Breast epithelium (tissue), 4 donors: Measurements from ENCODE around the gene CCDC144A. TPM values are rescaled to one million over a fixed set of nuclear protein-coding genes. Genes with fewer than 3 reads are reported as not detected.
"Not testable (repeated sequence)": the region's sequence is repeated elsewhere in the genome, so short reads cannot be mapped to it uniquely, and the experiment has no call there.

ENCODE experiments used
- DNase-seq, 2 donors: peaks; one replicate each; pipeline ENCODE4 v3.0.0-alpha.2; 2019; ENCODE audit warnings: low spot score in 2 of 2
- H3K27ac ChIP-seq, 2 donors: fragments of 200-600 bp; sonication (generic) in 1 of 2; one replicate each; pipeline ENCODE4 v1.5.1; 2016 to 2019; ENCODE audit warnings: mild to moderate bottlenecking in 1 of 2
- H3K27me3 ChIP-seq, 2 donors: fragments of 200-600 bp; sonication (generic) in 1 of 2; one replicate each; pipeline versions ENCODE4 v1.5.1 to v1.6.0; 2017 to 2019; ENCODE audit warnings: control low read depth in 1 of 2, mild to moderate bottlenecking in 1 of 2
- H3K36me3 ChIP-seq: fragments of 200-600 bp; one replicate; pipeline ENCODE4 v1.5.1; 2019
- H3K4me1 ChIP-seq, 2 donors: fragments of 200-600 bp; sonication (generic); one replicate each; pipeline ENCODE4 v1.5.1; 2016 to 2019; ENCODE audit warnings: control low read depth in 1 of 2
- H3K4me3 ChIP-seq, 3 donors: fragments of 200-600 bp; sonication (generic); 1 replicate in 2 of 3; 2 replicates in 1 of 3; pipeline ENCODE4 v1.5.1; 2016 to 2019; ENCODE audit warnings: mild to moderate bottlenecking in 3 of 3, moderate library complexity in 2 of 3
- H3K9me3 ChIP-seq, 2 donors: fragments of 200-600 bp; sonication (generic) in 1 of 2; one replicate each; pipeline ENCODE4 v1.5.1; 2016 to 2019; ENCODE audit warnings: control low read depth in 1 of 2
- CTCF ChIP-seq, 3 donors: fragments of 450-650 bp; IDR thresholded peaks; one replicate each; pipeline ENCODE4 v1.5.1; 2016 to 2017; ENCODE audit warnings: antibody characterized with exemption in 3 of 3, mild to moderate bottlenecking in 3 of 3, moderate library complexity in 3 of 3
- POLR2A ChIP-seq: fragments of 450-650 bp; IDR thresholded peaks from one replicate; pipeline ENCODE4 v1.6.1; 2016; ENCODE audit warnings: antibody characterized with exemption, mild to moderate bottlenecking, moderate library complexity
- POLR2AphosphoS5 ChIP-seq, 3 donors: sonication (generic); formaldehyde crosslinking; IDR thresholded peaks; one replicate each; pipeline ENCODE4 v1.6.1; 2017; ENCODE audit warnings: antibody characterized with exemption in 3 of 3
- intact Hi-C: fragments of 100-400 bp; cut with DNase I; formaldehyde crosslinking; loops from one replicate; pipeline ENCODE4 v1.15.1; 2023; ENCODE audit warnings: low total_unique reads
- total RNA-seq, 3 donors: library from RNA; depleted of rRNA; stranded (reverse); fragments of >200 nt; gene quantifications; one replicate each; pipeline ENCODE4 v1.1.0, GENCODE V29; 2016

CCDC144A gene
- total RNA-seq, 3 donors from 2014 or later, result 1.8 to 20.6 (median 3.9) TPM

GRCh38 chr17:16653367-16654041 lies 36.5 kb upstream of the CCDC144A start, which contains the start of gene ZNF624:
TSS of gene ZNF624 (minus strand) at chr17:16653850.
- Histone ChIP-seq H3K36me3 (no peaks in the 10 kb centered on the region), H3K27ac (peak within 1 kb of the TSS; percentile 91 to 92), H3K27me3 (no peaks in the 10 kb centered on the region), H3K9me3 (no peaks in the 10 kb centered on the region), H3K4me3 (peak within 1 kb of the TSS; percentile 58 to 72 (median 71)), H3K4me1 (peaks cover 0 to 7% of the 10 kb centered on the region in 2 donors)
- intact Hi-C loops, result no loop called here
- peak; percentile 94 to 96 for DNase-seq
- TF ChIP-seq POLR2A (peak; percentile 64), POLR2AphosphoS5 (IDR thresholded peaks at IDR 0.05) (peak; percentile 57 to 73 (median 69)), CTCF (IDR thresholded peaks at IDR 0.05) (peak in 1 of 3 donors; percentile 16)

- Histone ChIP-seq H3K27me3 (no peaks in the 10 kb centered on the region), H3K9me3 (no peaks in the 10 kb centered on the region), H3K4me3 (no peak overlapping the region), H3K27ac (no peak overlapping the region), H3K4me1 (no peaks in the 10 kb centered on the region), H3K36me3 (no peaks in the 10 kb centered on the region)
- intact Hi-C loops, result no loop called here
- no peak for TF ChIP-seq POLR2A
- TF ChIP-seq POLR2AphosphoS5 (IDR thresholded peaks at IDR 0.05), result no peak
- TF ChIP-seq CTCF (IDR thresholded peaks at IDR 0.05), result no peak
- DNase-seq, result no peak
Observed at GRCh38 chr17:16661217-16661616, 28.8 kb upstream of the CCDC144A start.

GRCh38 chr17:16662936-16663335 lies 27.1 kb upstream of the CCDC144A start:
- Histone ChIP-seq H3K27ac (no peak overlapping the region), H3K9me3 (no peaks in the 10 kb centered on the region), H3K27me3 (no peaks in the 10 kb centered on the region), H3K4me3 (no peak overlapping the region), H3K4me1 (no peaks in the 10 kb centered on the region), H3K36me3 (no peaks in the 10 kb centered on the region)
- intact Hi-C loops, result no loop called here
- DNase-seq, result no peak
- no peak for TF ChIP-seq POLR2AphosphoS5 (IDR thresholded peaks at IDR 0.05)
- no peak for TF ChIP-seq POLR2A
- no peak for TF ChIP-seq CTCF (IDR thresholded peaks at IDR 0.05)

- H3K27ac ChIP-seq, H3K36me3 ChIP-seq, H3K9me3 ChIP-seq, DNase-seq, intact Hi-C loops, H3K4me1 ChIP-seq: not testable (repeated sequence)
- Histone ChIP-seq H3K27me3 (peaks cover 0 to 22% of the 10 kb centered on the region in 2 donors), H3K4me3 (peak overlapping the region; percentile 31 to 64 (median 43))
Observed at GRCh38 chr17:16666553-16666906, 23.5 kb upstream of the CCDC144A start.

GRCh38 chr17:16666907-16667636 lies 23.0 kb upstream of the CCDC144A start:
- intact Hi-C loops, H3K27ac ChIP-seq, H3K4me1 ChIP-seq, H3K36me3 ChIP-seq, DNase-seq, H3K9me3 ChIP-seq: not testable (repeated sequence)
- peak overlapping the region; percentile 31 to 64 (median 43) for H3K4me3 ChIP-seq
- peaks cover 0 to 22% of the 10 kb centered on the region in 2 donors for H3K27me3 ChIP-seq

GRCh38 chr17:16676676-16677268 lies 13.3 kb upstream of the CCDC144A start:
- TF ChIP-seq POLR2A (no peak), CTCF (IDR thresholded peaks at IDR 0.05) (no peak), POLR2AphosphoS5 (IDR thresholded peaks at IDR 0.05) (no peak)
- intact Hi-C loops, result no loop called here
- Histone ChIP-seq H3K4me3 (no peak overlapping the region), H3K27ac (no peak overlapping the region), H3K9me3 (no peaks in the 10 kb centered on the region), H3K36me3 (no peaks in the 10 kb centered on the region), H3K4me1 (no peaks in the 10 kb centered on the region), H3K27me3 (no peaks in the 10 kb centered on the region)
- no peak for DNase-seq

- intact Hi-C loops, H3K27ac ChIP-seq, DNase-seq, H3K36me3 ChIP-seq, H3K27me3 ChIP-seq, H3K9me3 ChIP-seq, H3K4me1 ChIP-seq: not testable (repeated sequence)
- H3K4me3 ChIP-seq, result peak overlapping the region in 1 of 3 donors; percentile 48
Observed at GRCh38 chr17:16683290-16684138, 6.5 kb upstream of the CCDC144A start.

- H3K4me1 ChIP-seq, H3K27me3 ChIP-seq, intact Hi-C loops, H3K36me3 ChIP-seq, H3K27ac ChIP-seq, H3K9me3 ChIP-seq, H3K4me3 ChIP-seq: not testable (repeated sequence)
- peak in 1 of 2 donors; percentile 62 for DNase-seq
Observed at GRCh38 chr17:16686019-16686418, 4.0 kb upstream of the CCDC144A start.
